Measurements from ENCODE around the gene LMNTD2.
"Not testable (repeated sequence)": the region's sequence is repeated elsewhere in the genome, so short reads cannot be mapped to it uniquely, and the experiment has no call there.

The LMNTD2 gene

GRCh38 chr11:587546-587945 lies 27.0 kb upstream of the LMNTD2 start:
- no peak for DNase-seq (ENCODE audit: low read depth)

DNA sequence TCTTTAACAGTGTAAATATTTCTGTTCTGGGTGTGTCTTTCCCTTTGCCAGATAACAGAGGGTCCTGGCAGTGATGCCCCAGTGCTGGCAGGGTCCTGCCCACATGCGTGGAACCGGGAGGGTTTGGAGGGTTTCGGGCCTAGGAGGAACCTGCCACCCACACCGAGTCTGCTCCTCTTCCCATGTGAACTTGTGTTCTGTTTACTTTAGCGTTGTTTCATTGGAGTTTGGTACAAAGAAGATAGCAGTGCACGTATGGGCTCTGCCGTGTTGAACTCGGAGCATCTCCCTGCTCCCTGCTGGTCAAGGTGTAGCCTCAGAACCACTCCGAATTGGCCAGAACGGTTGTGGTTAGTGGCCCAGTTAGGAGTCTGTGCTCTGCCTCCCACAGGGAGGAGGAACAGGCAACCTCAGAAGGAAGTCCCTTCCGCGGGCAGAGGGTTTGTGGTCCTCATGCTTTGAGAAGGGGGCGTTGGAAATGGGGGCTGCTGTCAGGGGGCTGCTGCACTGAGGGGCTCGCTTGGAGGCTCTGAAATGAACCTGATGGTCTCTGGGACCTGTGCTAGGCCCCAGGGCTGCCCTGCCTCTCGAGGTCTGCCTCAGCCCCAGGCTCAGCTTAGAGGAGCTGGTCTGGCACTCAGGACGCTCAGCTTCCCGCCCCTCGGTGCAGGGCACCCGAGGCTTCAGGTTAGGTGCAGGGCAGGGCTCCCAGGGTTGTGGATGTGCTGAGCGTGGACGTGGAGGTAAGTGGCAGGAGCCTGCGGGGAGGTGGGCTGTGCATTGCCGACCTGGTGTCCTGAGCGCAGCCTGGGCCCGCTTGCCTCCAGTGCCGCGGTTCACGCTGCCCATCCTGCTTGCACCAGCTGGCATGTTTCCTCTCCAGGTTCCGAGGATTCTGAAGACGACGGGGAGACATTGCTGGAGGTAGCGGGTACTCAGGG lies 26.1 kb upstream of the LMNTD2 start:
- DNase-seq (ENCODE audit: low read depth), result no peak

DNA sequence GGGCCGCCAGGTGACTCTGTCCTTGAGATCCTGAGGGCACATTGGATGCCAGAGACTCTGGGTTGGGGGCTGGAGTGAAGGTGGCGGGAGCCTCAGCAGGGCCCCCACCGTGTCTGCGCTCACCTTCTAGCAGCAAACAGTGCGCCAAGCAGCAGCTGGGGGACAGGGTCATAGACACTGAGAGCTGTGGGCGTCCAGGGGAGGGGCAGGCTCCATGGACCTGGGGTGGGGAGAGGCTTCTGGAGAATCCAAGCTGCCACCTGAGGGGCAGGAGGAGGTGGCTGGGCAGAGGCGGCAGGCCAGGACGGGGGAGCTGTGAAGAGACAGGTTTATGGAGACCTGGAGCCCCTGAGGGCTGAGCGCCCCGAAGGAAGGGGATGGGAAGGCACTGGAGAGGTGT lies 23.7 kb upstream of the LMNTD2 start:
- DNase-seq (ENCODE audit: low read depth), result no peak

GRCh38 chr11:581752-582151 lies 21.2 kb upstream of the LMNTD2 start:
- DNase-seq (ENCODE audit: low read depth), result no peak

DNA sequence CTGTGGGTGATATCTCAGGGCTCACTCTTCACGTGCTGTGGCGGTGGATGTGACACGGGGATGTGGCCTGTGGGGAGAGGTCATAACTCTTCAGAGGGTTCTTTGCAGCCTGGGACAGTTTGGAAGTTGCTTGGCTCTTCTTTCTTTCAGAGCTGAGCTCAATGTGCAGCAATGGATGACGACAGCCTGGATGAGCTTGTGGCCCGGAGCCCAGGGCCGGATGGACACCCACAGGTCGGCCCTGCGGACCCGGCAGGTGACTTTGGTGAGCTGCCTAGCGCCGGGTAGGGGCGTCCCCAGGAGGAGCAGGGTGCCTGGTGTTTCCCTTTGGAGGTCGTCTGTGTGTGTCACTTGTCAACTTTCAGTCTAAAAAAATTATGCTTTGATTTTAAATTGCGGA lies 20.8 kb upstream of the LMNTD2 start:
- no peak for DNase-seq (ENCODE audit: low read depth)

DNA sequence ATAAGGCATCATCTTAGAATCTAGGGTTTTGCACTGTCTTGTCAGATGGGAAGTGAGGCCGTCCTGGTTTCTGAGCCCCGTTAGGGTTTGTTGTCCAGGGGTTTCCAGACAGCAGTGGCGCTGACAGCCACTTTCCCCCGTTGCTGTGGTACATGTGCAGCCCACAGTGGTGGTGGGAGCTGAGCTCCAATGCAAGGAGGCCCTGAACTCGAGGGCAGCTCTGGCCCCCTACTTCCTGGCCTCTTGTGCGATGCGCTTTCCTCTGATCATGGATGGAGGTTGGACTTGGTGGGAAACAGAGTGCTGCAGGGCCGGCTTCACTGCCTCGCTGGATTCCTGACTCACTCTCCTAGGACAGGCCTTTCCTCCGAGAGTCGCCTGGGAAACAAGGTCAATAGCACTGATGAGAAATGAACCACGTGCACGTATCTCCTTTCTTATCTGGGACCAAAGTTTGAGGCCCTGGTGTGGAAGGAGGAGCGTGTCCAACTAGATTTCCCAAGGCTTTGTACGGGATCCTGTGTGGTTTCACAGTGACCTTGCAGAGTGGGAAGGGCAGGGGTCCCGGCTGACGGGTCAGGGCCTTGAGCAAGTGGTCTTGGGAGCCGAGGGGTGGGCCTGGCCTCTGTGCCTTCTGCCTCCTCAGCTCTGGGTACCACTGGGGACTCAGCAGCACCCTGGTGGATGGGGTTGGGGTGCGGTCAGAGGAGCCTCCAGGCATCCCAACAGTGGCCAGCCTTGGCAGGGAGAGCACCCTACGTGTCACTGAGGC lies 19.5 kb upstream of the LMNTD2 start:
- no peak for DNase-seq (ENCODE audit: low read depth)

- no peak for DNase-seq (ENCODE audit: low read depth)
Observed at GRCh38 chr11:578276-579035, 17.9 kb upstream of the LMNTD2 start.

DNA sequence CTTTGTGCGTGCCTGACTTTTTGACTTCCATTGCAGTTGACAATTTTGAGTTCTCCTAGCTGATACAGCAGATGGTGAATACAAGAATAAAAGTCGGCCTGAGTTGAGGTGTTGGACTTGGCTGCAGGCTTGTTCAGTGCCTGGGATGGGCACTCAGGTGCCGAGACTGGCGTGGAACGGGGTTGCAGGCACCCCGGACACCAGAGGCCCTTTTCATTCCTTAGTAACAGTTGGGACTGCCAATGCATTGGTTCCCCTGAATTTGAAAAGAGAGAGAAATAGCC lies 17.0 kb upstream of the LMNTD2 start:
- no peak for DNase-seq (ENCODE audit: low read depth)

DNA sequence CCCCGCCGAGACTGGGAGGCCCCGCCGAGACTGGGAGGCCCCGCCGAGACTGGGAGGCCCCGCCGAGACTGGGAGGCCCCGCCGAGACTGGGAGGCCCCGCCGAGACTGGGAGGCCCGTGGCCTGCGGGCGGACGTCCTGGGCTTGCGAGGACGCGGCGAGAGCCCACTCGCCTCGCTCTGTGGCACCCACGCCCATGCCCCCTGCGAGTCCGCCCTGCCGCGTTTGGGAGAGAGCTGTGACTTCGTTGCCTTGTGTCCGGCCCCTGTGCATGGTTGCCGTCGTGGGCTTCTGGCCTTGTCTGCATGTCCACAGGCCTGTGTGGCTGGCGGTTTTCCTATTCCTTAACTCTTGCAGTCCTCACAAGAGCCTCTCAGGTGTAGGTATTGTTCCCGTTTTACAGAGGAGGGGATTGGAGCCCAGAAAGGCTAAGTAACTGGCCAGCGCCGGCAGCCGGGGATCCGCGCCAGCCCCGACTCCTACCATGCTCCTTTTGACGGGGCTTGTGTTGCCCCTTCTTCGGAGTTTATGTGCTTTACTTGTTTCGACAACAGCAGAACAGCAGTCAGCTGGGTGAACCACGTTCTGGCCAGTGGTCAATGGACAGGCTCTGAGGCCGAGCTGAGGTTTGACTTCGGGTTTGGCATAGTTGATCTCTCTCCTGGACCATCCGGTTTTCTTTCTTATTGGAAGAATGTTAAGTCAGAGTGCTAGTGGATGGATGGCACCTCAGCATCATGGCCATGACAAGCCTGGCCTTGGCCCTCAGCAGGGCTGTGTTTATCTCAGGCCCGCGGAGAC lies 16.5 kb upstream of the LMNTD2 start:
- no peak for DNase-seq (ENCODE audit: low read depth)

DNA sequence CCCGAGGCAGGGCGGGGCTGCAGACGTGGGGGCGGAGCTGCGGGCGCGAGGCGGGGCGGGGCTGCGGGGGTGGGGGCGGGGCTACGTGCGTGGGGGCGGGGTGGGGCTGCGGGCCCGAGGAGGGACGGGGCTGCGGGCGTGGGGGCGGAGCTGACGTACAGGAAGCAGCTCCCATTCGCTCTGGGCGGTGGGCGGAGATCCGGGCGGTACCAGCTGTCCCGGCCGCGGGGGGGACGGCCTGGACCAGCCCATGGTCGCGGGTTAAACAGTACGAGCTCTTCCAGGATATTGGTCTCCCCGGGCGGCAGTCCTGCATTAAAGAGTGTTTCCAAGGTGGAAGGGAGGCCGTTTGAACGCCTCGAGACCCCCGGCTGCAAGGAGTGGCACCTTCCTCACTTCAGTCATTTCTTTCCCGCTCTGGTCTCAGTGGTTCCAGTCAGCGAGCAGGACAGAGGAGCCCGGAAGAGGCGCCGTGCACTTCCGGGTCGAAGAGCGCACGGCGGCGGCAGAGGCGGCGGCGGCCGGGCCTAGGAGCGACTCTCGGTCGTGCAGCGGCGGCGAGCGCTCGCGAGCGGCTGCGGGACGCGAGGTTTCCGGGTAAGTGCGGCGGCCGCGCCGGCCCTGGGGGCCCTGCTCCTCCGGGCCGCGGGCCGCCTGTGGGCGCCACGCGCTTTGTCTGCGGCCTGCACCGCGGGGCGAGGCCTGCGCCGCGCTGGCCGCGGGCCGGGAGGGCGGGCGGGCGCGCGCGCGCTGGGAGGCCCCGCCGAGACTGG lies 15.6 kb upstream of the LMNTD2 start, which contains the start of gene PHRF1:
Gene PHRF1, plus strand, starts transcription at position 475 of the 773 bp plus-strand sequence. CDS start 5,043 bp downstream, outside the sequence.
- peak; percentile 88 for DNase-seq (ENCODE audit: low read depth)

GRCh38 chr11:575313-575995 lies 14.9 kb upstream of the LMNTD2 start:
- no peak for DNase-seq (ENCODE audit: low read depth)

DNA sequence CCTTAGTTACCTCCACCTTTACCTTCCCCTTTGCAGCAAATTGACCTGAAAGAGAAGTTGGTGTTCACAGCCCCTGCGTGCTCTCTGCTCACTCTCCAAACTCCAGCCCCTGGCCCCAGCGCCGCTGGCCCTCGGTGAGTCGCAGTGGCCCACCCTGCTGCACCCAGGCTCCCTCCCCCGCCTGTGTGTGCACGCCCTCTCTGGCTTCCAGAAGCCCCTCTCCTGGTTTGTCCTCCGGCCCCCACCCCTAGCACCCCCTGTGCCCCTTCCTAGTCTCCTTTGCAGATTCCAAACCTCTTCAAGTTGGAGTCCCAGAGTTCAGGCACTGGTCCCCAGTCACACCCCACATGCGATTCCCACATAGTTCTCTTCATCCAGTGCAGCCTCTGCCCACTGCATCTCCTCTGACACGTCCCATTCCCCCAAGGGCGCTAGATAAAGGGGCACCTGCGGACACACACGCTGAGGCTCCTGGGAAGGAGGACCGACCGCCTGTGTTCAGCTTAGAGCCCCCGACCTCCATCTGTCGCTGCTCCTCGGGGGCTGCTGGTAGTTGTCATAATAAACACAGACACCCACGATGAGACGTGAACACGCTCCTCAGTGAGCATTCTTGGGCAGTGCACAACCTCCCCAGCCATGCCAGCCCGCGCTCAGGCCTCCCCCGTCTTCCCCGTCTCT lies 14.2 kb upstream of the LMNTD2 start:
- DNase-seq (ENCODE audit: low read depth), result no peak

- not testable (repeated sequence) for DNase-seq (ENCODE audit: low read depth)
Observed at GRCh38 chr11:574031-574570, 13.6 kb upstream of the LMNTD2 start.

DNA sequence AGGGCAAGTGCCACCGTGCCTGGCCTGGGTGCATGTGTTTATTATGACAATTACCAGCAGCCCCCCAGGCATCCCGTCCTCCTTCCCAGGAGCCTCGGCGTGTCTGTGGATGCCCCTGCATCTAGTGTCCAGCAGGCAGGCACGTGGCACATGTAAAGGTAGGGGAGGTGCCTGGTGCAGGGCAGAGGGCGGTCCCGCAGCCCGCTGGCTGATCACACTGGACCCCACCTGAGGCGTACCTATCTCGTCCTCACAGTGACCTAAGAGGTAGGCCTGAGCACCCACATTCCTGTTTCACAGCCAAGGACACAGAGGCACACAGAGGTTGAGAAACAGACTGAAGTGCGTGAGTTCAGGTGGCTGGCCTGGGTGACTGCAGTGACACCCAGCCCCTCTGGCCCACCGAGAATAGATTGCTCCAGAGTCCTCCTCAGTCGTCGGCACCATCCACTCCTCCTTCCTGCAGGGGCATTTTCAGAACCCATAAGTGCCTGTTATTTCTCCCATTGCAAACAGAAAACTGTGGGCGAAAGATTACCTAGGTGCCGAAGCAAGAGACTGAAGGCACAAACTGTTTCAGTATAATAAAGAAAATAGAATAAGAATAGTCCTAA lies 12.7 kb upstream of the LMNTD2 start:
- no peak for DNase-seq (ENCODE audit: low read depth)

- no peak for DNase-seq (ENCODE audit: low read depth)
Observed at GRCh38 chr11:571802-572185, 11.3 kb upstream of the LMNTD2 start.

- no peak for DNase-seq (ENCODE audit: low read depth)
Observed at GRCh38 chr11:569158-569885, 8.8 kb upstream of the LMNTD2 start.

- DNase-seq (ENCODE audit: low read depth), result peak; percentile 63
Observed at GRCh38 chr11:568306-569157, 8.0 kb upstream of the LMNTD2 start.

Measured in HS-5 (cell line).